GM12891 (cell line): Measurements from ENCODE around the gene CCL20.

Experiments used
- POLR2A ChIP-seq: IDR thresholded peaks from 2 replicates; pipeline ENCODE4 v1.6.1; 2011; ENCODE audit warnings: low read depth, low read length, control low read depth
- POLR2AphosphoS5 ChIP-seq: IDR thresholded peaks from 2 replicates; pipeline ENCODE4 v1.6.1; 2011; ENCODE audit warnings: low read depth, low read length, control low read depth
- SPI1 ChIP-seq: IDR thresholded peaks from 2 replicates; pipeline ENCODE4 v1.6.1; 2011; ENCODE audit warnings: low read depth, low read length, control low read depth
- TAF1 ChIP-seq: IDR thresholded peaks from 2 replicates; pipeline ENCODE4 v1.6.1; 2011; ENCODE audit warnings: low read depth, low read length, control low read depth

GRCh38 chr2:227848146-227848545, 34.5 kb downstream of the CCL20 start:
- TF ChIP-seq POLR2AphosphoS5 (no peak), TAF1 (no peak), POLR2A (no peak), SPI1 (no peak)
